Mammary epithelial cell (primary cell): Measurements from ENCODE around the gene CAPN8.

ENCODE experiments used
- CTCF ChIP-seq, 2 donors: IDR thresholded peaks in 1 of 2; conservative IDR thresholded peaks in 1 of 2; 2 replicates each; pipeline ENCODE4 v1.5.1; 2011 to 2012; ENCODE audit warnings: inconsistent platforms in 2 of 2, low read length in 2 of 2, mild to moderate bottlenecking in 2 of 2, control low read depth in 1 of 2, low read depth in 1 of 2; ENCODE audit not compliant: insufficient read depth in 1 of 2; ENCODE audit errors: extremely low read depth in 1 of 2
- EZH2 ChIP-seq: IDR thresholded peaks from 2 replicates; pipeline ENCODE4 v1.6.1; 2012; ENCODE audit warnings: low read length, inconsistent platforms, borderline replicate concordance

DNA sequence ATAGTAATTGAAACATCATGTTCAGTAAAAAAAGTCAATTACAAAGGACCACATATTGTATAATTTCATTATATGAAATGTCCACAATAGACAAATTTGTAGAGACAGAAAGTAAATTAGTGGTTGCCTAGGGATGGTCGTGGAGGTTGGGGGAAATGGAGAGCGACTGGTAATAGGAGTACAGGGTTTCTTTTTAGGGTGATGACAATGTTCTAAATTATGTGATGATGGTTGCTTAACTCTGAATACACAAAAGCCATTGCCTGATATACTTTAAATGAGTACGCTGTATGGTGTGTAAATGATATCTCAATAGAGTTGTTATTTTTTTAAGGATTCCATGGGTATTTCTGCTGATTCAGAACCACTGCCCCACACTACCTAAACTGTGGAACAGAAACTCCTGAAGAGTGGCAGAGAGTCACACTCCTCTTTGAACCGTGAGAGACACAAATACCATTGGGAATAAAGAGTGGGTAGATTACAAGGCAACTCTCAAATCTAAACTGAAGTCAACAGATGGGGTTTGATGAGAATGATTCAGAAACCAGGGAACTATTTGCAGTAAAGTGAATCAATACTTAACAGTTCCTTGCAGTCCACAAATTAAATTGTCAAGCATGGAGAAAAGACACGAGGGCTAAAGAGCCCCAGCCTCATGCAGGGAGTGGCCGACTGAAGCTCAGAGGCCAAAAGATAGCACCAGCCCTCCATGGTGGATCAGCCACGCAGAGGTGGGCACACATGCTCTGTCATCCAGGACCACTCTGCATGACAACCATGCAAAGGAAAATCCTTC, 118.0 kb downstream of the CAPN8 start:
- TF ChIP-seq EZH2 (no peak), CTCF (conservative IDR thresholded peaks at IDR 0.05 in 1 of 2, IDR thresholded peaks at IDR 0.05 in 1 of 2; ENCODE audit: extremely low read depth in 1 of 2, insufficient read depth in 1 of 2, low read depth in 1 of 2, low read length in 2 of 2) (no peak)
